Measurements from ENCODE around the gene GPR176.

GPR176 gene

GRCh38 chr15:39778021-39778420, 142.0 kb downstream of the GPR176 start:
- no peak for DNase-seq

DNA sequence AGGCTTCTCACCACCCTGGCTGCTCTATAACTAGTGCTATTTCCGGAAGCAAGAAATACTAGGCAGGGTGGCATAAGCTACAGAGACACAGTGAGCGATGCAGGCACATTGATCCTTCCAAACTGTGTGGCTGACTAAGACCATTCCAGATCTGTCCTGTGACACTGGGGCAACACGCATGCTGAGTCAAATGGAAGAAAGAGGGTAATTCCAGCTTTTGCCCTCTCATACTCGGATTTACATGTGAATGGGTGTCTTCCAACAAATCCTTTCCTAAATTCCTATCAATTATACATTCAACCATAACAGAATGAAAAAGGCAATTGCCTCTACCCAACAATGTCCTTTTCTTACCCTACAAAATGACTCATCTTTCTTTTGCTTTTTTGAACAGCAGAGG, 142.6 kb downstream of the GPR176 start:
- DNase-seq = no peak

- no peak for DNase-seq
Measured at GRCh38 chr15:39776068-39776467, 144.0 kb downstream of the GPR176 start.

GRCh38 chr15:39774688-39775267, 145.3 kb downstream of the GPR176 start:
- DNase-seq = no peak

DNA sequence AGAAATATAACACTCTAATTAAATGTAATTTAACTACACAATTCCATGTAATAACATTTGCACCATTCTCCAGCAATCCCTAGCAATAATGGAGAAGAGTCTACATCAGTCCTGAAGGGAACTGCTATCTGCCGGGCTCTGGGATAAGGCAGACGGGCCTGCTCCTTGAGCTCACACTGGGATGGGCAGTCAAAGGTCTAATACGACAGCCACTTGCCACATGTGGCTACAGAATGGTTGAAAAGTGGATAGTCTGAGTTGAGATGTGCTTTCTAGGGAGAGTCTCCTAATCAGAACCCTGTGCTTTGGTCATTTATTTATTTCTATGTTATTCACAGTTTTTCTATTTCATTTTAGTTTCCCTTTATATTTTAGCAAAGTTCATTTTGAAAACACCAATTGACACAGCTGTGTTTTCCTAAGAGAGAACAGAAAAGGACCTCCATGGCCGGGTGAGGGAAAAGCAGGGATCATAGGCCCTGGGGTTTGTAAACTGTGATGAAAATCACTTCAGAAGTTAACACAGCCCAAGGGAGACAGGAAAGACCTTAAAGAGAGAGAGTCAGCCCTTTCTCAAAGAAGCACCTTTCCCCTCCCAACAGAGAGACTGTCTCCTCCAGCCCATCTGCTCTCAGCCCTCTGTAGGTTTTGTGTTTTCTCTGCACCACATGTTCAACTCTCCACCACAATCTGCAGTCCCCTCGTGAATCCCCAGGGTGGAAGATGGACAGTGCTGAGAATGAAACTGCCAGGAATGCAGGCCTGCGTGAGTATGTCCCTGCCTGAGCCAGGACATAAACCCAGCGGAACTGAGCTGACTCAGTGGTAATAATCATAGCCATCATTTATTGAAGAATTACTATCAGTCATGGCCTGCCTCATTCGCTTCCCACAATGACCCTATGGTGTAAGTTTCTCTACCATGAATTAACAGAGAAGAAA, 149.0 kb downstream of the GPR176 start:
- no peak for DNase-seq

DNA sequence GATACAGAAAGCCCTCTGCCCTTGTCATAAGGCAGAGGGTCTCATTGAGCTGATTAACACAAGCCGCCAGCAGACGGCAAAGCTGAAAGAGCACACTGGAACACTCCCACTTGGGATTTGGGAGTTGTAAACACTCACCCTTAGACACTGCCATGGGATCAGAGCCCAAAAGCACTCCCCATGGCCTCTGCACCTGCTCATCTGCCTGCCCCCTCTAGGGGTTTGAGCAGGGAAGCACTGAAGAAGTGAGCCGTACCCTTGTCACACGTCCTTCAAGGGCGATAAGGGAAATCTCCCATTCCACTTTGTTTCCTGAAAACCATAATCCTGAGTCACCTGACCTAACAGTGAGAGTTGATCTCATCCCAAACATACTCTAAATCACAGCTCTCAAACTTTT, 152.1 kb downstream of the GPR176 start:
- DNase-seq = no peak

DNA sequence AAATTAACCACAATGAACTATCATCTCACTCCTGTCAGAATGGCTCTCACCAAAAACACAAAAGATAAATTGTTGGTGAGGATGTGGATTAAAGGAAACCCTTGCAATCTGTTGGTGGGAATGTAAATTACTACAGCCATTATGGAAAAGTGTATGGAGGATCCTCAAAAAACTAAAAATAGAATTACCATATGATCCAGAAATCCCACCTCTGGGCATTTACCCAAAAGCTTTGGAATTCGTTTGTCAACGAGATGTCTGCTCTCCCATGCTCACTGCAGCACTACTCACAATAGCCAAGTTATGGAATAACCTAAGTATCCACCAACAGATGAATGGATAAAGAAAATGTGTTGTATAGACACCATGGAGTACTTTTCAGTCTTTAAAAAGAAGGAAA, 159.1 kb downstream of the GPR176 start:
- DNase-seq = no peak

DNA sequence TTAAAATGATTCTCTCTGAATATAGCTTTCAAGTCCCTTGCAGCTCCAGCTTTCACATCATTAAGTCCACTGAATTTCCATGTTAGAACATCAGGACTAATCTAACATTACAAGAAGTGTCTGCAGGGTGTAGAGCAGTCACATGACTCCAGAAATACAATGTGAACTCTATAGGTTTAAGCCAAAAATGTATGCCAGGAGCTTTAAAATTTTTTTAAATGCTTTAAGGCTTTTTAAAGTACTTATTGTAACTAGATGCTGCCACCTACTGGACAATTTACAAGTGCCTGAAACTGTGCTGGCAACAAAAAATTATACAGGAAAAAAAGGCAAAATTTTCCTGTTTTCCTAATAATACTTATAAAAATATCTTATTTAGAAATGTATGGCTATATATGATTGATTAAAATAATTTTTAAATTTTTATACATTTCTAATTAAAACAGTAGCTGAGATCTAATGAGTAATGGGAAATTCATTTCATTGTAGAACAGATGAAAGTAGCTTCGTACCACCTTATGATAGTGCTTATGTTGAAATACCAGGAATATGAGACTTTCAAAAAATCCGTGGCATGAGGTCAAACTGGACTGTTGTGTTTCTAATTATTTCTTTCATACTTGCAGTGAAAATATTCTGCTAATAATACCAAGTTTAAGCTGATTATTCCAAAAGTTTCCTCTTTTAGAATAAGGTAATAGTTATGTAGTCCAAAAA, 163.1 kb downstream of the GPR176 start:
- DNase-seq = peak; percentile 77

GRCh38 chr15:39752991-39753390, 167.1 kb downstream of the GPR176 start:
- no peak for DNase-seq

GRCh38 chr15:39752246-39752645, 167.8 kb downstream of the GPR176 start:
- no peak for DNase-seq
